Coronary artery (tissue), 2 donors: Measurements from ENCODE around the gene DCTN4.

ENCODE experiments used
- DNase-seq: peaks from one replicate; pipeline ENCODE4 v3.0.0-alpha.2; 2017; ENCODE audit warnings: low spot score
- H3K27ac ChIP-seq, 2 donors: fragments of 200-600 bp; sonication (generic); one replicate each; pipeline ENCODE4 v1.5.1; 2016 to 2019
- H3K4me3 ChIP-seq: fragments of 200-600 bp; sonication (generic); 2 replicates; pipeline ENCODE4 v1.5.1; 2016; ENCODE audit warnings: mild to moderate bottlenecking, moderate library complexity
- CTCF ChIP-seq: fragments of 200-600 bp; sonication (generic); IDR thresholded peaks from one replicate; pipeline ENCODE4 v1.5.1; 2019; ENCODE audit warnings: antibody characterized with exemption

DCTN4 gene

GRCh38 chr5:150660108-150660831 is 98.5 kb downstream of the DCTN4 start:
- DNase-seq: peak; percentile 72
- H3K27ac ChIP-seq: peak overlapping the region; percentile 48 to 94
- TF ChIP-seq CTCF: no peak

GRCh38 chr5:150659360-150660107 is 99.3 kb downstream of the DCTN4 start:
- H3K4me3 ChIP-seq: no peak overlapping the region
- H3K27ac ChIP-seq: peak overlapping the region; percentile 48 to 94
- DNase-seq: peak; percentile 69
- no peak for TF ChIP-seq CTCF

More at GRCh38 chr5:150660108-150660831, 98.5 kb downstream of the DCTN4 start:
- H3K4me3 ChIP-seq: no peak overlapping the region

GRCh38 chr5:150658699-150659265 is 100.0 kb downstream of the DCTN4 start:
- peak; percentile 70 for DNase-seq
- no peak for TF ChIP-seq CTCF
- H3K4me3 ChIP-seq: no peak overlapping the region
- peak overlapping the region; percentile 83 to 94 for H3K27ac ChIP-seq
